Testis (tissue), 2 donors: ENCODE measurements around the gene NUP98.

Experiments used
- POLR2A ChIP-seq: fragments of 450-650 bp; IDR thresholded peaks from one replicate; pipeline ENCODE4 v1.6.1; 2017; ENCODE audit warnings: antibody characterized with exemption, mild to moderate bottlenecking, moderate library complexity
- TF ChIP-seq, protein P1 (sequence below), 3 experiments: fragments of 450-650 bp in 2 of 3; fragments of 200-600 bp in 1 of 3; sonication (generic) in 1 of 3; IDR thresholded peaks; one replicate each; pipeline ENCODE4 v1.5.1; 2016 to 2019; ENCODE audit warnings: antibody characterized with exemption in 3 of 3, mild to moderate bottlenecking in 2 of 3, moderate library complexity in 1 of 3

DNA sequence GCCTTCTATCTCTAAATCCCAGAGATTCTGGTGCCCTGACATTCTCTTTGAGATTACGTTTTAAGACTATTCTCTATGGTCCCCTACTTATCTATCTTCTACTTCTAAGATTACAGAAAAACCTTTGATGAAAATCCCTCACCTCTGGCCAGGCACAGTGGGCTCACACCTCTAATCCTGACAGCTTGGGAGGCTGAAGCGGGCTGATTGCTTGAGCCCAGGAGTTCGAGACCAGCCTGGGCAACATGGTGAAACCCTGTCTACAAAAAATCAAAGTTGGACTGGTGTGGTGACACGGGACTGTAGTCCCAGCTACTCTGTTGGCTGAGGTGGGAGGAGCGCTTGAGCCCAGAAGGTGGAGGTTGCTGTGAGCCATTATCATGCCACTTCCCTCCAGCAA is 14.4 kb downstream of the NUP98 start:
- TF ChIP-seq, protein P1, sequence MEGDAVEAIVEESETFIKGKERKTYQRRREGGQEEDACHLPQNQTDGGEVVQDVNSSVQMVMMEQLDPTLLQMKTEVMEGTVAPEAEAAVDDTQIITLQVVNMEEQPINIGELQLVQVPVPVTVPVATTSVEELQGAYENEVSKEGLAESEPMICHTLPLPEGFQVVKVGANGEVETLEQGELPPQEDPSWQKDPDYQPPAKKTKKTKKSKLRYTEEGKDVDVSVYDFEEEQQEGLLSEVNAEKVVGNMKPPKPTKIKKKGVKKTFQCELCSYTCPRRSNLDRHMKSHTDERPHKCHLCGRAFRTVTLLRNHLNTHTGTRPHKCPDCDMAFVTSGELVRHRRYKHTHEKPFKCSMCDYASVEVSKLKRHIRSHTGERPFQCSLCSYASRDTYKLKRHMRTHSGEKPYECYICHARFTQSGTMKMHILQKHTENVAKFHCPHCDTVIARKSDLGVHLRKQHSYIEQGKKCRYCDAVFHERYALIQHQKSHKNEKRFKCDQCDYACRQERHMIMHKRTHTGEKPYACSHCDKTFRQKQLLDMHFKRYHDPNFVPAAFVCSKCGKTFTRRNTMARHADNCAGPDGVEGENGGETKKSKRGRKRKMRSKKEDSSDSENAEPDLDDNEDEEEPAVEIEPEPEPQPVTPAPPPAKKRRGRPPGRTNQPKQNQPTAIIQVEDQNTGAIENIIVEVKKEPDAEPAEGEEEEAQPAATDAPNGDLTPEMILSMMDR (IDR thresholded peaks at IDR 0.05), result no peak
- no peak for TF ChIP-seq POLR2A
